PC-3 (cell line): Measurements from ENCODE around the gene MYBPH. TPM values are rescaled to one million over a fixed set of nuclear protein-coding genes. Genes with fewer than 3 reads are reported as not detected.

Experiments used
- ATAC-seq: fragments of 200-7000 bp; cut with Tn5 transposase; 2 replicates; pipeline ENCODE4 v1.9.1; 2020; ENCODE audit warnings: mild to moderate bottlenecking, moderate library complexity
- BruUV-seq: library from RNA; stranded (reverse); fragments of 400-500 nt; replicated peaks from 2 replicates; lab custom pipeline; 2021; lab: Mats Ljungman, UMichigan
- CTCF ChIA-PET: fragments of 300-600 bp; sonication (Branson Sonifier 250); formaldehyde crosslinking; loops from one replicate; lab custom pipeline; 2022; ENCODE audit warnings: antibody characterized with exemption; lab: Charles Lee
- POLR2A ChIA-PET: fragments of 300-600 bp; sonication (Branson Sonifier 250); formaldehyde crosslinking; loops from one replicate; lab custom pipeline; 2022; ENCODE audit warnings: antibody characterized with exemption; ENCODE audit not compliant: unreplicated experiment; lab: Charles Lee
- DNase-seq: peaks from one replicate; pipeline ENCODE4 v3.0.0-alpha.2; 2015
- H2AFZ ChIP-seq: fragments of 300-600 bp; sonication (generic); 2 replicates; pipeline ENCODE4 v1.6.0; 2016; ENCODE audit warnings: antibody characterized with exemption, low read length
- H3F3A ChIP-seq: fragments of 300-600 bp; sonication (generic); one replicate; pipeline ENCODE4 v1.6.0; 2017; ENCODE audit warnings: antibody characterized with exemption, low read length, control low read depth, mild to moderate bottlenecking; ENCODE audit not compliant: unreplicated experiment
- H3K27ac ChIP-seq: fragments of 300-600 bp; sonication (generic); 2 replicates; pipeline ENCODE4 v1.5.1; 2016; ENCODE audit warnings: mild to moderate bottlenecking, low read length
- H3K27me3 ChIP-seq: fragments of 300-600 bp; sonication (generic); 2 replicates; pipeline ENCODE4 v1.6.1; 2016; ENCODE audit warnings: low read length, mixed read lengths
- H3K36me3 ChIP-seq: fragments of 300-600 bp; sonication (generic); 2 replicates; pipeline ENCODE4 v1.6.1; 2016; ENCODE audit warnings: low read depth, mixed run types, low read length, mixed read lengths
- H3K4me1 ChIP-seq: fragments of 300-600 bp; sonication (generic); 2 replicates; pipeline ENCODE4 v1.5.1; 2016; ENCODE audit warnings: low read length; ENCODE audit not compliant: insufficient read depth
- H3K4me2 ChIP-seq: fragments of 300-600 bp; sonication (generic); 2 replicates; pipeline ENCODE4 v1.6.0; 2016; ENCODE audit warnings: low read length
- H3K4me3 ChIP-seq: fragments of 300-600 bp; sonication (generic); 2 replicates; pipeline ENCODE4 v1.5.1; 2016; ENCODE audit warnings: mild to moderate bottlenecking, low read length, mixed read lengths
- H3K79me2 ChIP-seq: fragments of 300-600 bp; sonication (generic); 2 replicates; pipeline ENCODE4 v1.6.1; 2017; ENCODE audit warnings: low read length, mixed read lengths
- H3K9ac ChIP-seq: fragments of 300-600 bp; sonication (generic); 2 replicates; pipeline ENCODE4 v1.6.0; 2016; ENCODE audit warnings: mild to moderate bottlenecking, low read length
- H3K9me2 ChIP-seq: fragments of 300-600 bp; sonication (generic); replicated peaks from 2 replicates; pipeline ENCODE4 v1.6.1; 2016; ENCODE audit warnings: mixed run types, low read length, mixed read lengths
- H3K9me3 ChIP-seq: fragments of 300-600 bp; sonication (generic); 2 replicates; pipeline ENCODE4 v1.6.1; 2016; ENCODE audit warnings: low read length, mixed read lengths
- H4K20me1 ChIP-seq: fragments of 300-600 bp; sonication (generic); 2 replicates; pipeline ENCODE4 v1.6.1; 2016; ENCODE audit warnings: low read length, mixed read lengths
- EZH2 ChIP-seq: fragments of 300-600 bp; sonication (generic); IDR thresholded peaks from one replicate; pipeline ENCODE4 v1.6.1; 2017; ENCODE audit warnings: antibody characterized with exemption, mild to moderate bottlenecking, low read length; ENCODE audit not compliant: unreplicated experiment
- EZH2phosphoT487 ChIP-seq: fragments of 300-600 bp; sonication (generic); IDR thresholded peaks from 2 replicates; pipeline ENCODE4 v1.6.1; 2018; ENCODE audit warnings: mild to moderate bottlenecking, antibody characterized with exemption, low read length, borderline replicate concordance
- intact Hi-C: fragments of 100-400 bp; cut with micrococcal nuclease; formaldehyde crosslinking; loops from 2 replicates; pipeline ENCODE4 v1.9.0; 2023
- total RNA-seq: library from RNA; depleted of rRNA; stranded (reverse); fragments of >200 nt; gene quantifications from 2 replicates; pipeline ENCODE4 v1.2.3, GENCODE V29; 2014
- TF ChIP-seq, protein P1 (sequence below): fragments of 300-600 bp; sonication (generic); conservative IDR thresholded peaks from 2 replicates; pipeline ENCODE4 v1.5.1; 2017; ENCODE audit warnings: antibody characterized with exemption, low read depth, mild to moderate bottlenecking, low read length

The MYBPH gene
- total RNA-seq, 1 experiment from 2014 or later = not detected

DNA sequence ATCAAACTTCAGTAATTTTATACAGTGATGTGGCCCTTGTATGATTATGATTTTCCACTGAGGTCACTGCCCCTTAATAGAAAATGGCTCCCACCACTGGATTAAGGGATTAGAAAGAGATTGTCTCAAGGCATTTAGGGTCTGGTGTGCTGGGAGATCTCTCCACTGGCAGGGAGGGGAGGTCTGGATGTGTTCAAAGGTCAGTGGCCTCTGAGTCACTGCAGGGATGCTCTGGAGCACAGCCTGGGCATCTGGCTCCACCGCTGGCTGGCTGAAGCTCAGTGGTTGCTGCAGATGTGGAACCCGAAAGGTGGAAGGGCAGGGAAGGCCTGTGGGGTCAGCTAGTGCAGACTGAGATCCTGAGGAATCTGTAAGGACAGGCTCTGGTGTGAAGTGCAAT lies 29.1 kb upstream of the MYBPH start:
- no peaks in the 10 kb centered on the region for H3K4me1 ChIP-seq
- no peak overlapping the region for H3K9ac ChIP-seq
- intact Hi-C loops = no loop called here
- H3K9me3 ChIP-seq = no peaks in the 10 kb centered on the region
- H3K36me3 ChIP-seq = no peaks in the 10 kb centered on the region
- peaks cover 65% of the 10 kb centered on the region for H3K27me3 ChIP-seq
- no peak for DNase-seq
- CTCF ChIA-PET = no interaction called here
- no peaks in the 10 kb centered on the region for H3K79me2 ChIP-seq
- H3K4me3 ChIP-seq = no peak overlapping the region
- no peaks in the 10 kb centered on the region for H4K20me1 ChIP-seq
- no peak overlapping the region for H2AFZ ChIP-seq
- ATAC-seq = no peak
- POLR2A ChIA-PET = no interaction called here
- no peak overlapping the region for H3K4me2 ChIP-seq
- no peaks in the 10 kb centered on the region for H3K9me2 ChIP-seq
- no peaks in the 10 kb centered on the region for H3F3A ChIP-seq
- TF ChIP-seq EZH2 (no peak), EZH2phosphoT487 (no peak)
- TF ChIP-seq, protein P1, sequence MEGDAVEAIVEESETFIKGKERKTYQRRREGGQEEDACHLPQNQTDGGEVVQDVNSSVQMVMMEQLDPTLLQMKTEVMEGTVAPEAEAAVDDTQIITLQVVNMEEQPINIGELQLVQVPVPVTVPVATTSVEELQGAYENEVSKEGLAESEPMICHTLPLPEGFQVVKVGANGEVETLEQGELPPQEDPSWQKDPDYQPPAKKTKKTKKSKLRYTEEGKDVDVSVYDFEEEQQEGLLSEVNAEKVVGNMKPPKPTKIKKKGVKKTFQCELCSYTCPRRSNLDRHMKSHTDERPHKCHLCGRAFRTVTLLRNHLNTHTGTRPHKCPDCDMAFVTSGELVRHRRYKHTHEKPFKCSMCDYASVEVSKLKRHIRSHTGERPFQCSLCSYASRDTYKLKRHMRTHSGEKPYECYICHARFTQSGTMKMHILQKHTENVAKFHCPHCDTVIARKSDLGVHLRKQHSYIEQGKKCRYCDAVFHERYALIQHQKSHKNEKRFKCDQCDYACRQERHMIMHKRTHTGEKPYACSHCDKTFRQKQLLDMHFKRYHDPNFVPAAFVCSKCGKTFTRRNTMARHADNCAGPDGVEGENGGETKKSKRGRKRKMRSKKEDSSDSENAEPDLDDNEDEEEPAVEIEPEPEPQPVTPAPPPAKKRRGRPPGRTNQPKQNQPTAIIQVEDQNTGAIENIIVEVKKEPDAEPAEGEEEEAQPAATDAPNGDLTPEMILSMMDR = no peak
- BruUV-seq = no TSS peak
- H3K27ac ChIP-seq = no peak overlapping the region

- DNase-seq = no peak
- H3K4me3 ChIP-seq = no peak overlapping the region
- no peak for TF ChIP-seq EZH2
- no peak for TF ChIP-seq EZH2phosphoT487
- TF ChIP-seq, protein P1 = no peak
- intact Hi-C loops = no loop called here
- H3K36me3 ChIP-seq = no peaks in the 10 kb centered on the region
- no peak overlapping the region for H2AFZ ChIP-seq
- H3K4me1 ChIP-seq = no peaks in the 10 kb centered on the region
- POLR2A ChIA-PET = no interaction called here
- H3K4me2 ChIP-seq = no peak overlapping the region
- no peaks in the 10 kb centered on the region for H3K9me3 ChIP-seq
- H3F3A ChIP-seq = no peaks in the 10 kb centered on the region
- no peak overlapping the region for H3K27ac ChIP-seq
- no peak overlapping the region for H3K9ac ChIP-seq
- H4K20me1 ChIP-seq = no peaks in the 10 kb centered on the region
- BruUV-seq = no TSS peak
- peaks cover 62% of the 10 kb centered on the region for H3K27me3 ChIP-seq
- no peaks in the 10 kb centered on the region for H3K79me2 ChIP-seq
- H3K9me2 ChIP-seq = no peaks in the 10 kb centered on the region
- CTCF ChIA-PET = no interaction called here
- ATAC-seq = no peak
Observed at GRCh38 chr1:203202431-203203245, 27.0 kb upstream of the MYBPH start.

DNA sequence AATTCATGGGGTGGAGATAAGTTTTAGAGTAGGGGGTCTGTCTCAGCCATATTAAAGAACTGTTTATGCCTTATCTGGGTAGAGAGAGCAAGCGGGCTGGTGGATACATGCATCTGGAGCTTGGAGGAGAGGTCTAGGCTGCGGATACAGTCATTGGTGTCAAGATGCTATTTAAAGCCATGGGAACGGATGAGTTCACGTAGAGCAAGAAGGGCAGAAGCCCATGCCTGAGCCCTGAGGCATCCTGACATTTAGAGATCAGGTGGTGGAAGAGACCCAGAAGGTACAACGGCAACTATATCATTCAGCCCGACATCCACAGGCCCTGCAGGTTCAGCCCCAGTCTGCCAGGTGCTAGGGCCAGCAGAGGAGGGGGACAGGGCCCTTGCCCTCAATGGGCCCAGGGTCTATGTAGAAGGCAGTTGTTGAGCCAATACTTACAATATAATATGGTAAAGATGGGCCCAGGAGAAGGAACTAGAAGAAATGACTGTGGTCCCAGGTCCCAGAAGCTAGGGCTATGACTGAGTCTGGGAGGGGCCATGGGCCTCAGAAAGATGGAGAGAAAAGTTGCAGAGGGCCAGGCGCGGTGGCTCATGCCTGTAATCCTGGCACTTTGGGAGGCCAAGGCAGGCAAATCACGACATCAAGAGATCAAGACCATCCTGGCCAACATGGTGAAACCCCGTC lies 26.0 kb upstream of the MYBPH start:
- CTCF ChIA-PET = no interaction called here
- Histone ChIP-seq H3F3A (no peaks in the 10 kb centered on the region), H3K27ac (no peak overlapping the region), H3K36me3 (no peaks in the 10 kb centered on the region), H3K4me3 (no peak overlapping the region), H3K9me2 (no peaks in the 10 kb centered on the region), H2AFZ (no peak overlapping the region), H3K79me2 (no peaks in the 10 kb centered on the region), H3K9me3 (no peaks in the 10 kb centered on the region), H3K9ac (no peak overlapping the region), H3K27me3 (peaks cover 62% of the 10 kb centered on the region), H4K20me1 (no peaks in the 10 kb centered on the region), H3K4me1 (no peaks in the 10 kb centered on the region), H3K4me2 (no peak overlapping the region)
- intact Hi-C loops = no loop called here
- DNase-seq (no peak), ATAC-seq (no peak)
- BruUV-seq = no TSS peak
- POLR2A ChIA-PET = no interaction called here
- TF ChIP-seq, protein P1 = no peak
- TF ChIP-seq EZH2 = no peak
